ENCODE results near the gene CILP2.

CILP2 gene

DNA sequence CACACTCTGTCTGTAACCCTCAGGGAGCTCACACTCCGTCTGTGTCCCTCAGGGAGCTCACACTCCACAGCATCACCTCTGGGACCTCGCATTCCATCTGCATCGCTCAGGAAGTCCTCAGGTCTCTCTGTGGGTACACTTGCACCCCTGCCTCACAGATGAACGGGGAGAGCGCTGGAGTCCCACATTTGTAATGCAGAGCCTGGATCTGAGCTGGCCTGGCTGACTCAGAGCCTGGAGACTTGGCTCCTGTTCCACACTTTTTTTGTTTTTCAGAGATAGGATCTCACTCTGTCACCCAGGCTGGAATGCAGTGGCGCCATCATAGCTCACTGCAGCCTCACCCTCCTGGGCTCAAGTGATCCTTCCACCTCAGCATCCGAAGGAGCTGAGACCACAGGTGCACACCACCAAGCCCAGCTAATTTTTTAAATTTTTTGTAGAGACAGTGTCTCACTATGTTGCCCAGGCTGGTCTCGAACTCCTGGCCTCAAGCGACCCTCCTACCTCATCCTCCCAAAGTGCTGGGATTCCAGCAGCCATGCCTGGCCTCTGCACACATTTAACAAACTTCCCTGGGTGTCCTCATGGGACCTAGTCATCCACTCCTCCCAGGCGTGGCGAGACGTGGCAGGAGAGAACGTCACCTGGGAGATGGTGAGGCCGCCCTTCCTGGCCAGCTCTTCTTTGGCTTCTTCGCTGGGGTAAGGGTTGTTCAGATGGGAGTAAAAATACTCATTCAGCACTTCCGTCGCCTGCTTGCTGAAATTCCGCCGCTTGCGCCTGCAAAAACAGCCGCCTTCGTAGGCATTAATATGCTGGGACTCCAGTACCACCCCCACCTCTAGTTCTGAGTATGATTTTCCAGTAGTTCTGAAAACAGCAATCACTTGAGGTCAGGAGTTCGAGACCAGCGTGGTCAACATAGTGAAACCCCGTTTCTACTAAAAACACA is 31.0 kb downstream of the CILP2 start:
- DNase-seq, result no peak

DNA sequence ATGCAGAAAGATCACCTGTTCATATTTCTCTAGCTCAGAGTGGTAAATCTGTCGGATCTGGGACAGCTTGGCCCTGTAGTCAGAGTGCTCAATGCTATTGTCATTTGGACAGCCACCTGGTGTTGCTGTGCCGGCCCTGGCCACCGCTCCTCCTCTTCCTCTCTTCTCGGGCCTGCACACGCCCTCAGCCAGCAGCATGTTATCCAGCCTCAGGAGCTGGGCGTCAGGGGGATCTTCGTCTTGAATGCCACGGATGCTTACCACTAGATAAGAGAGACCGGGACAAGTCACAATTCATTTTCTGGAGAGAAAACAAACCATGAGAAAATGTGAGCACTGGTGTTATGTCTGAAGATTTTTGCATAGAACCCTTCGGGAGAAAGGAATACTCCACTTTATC is 32.5 kb downstream of the CILP2 start:
- no peak for DNase-seq

DNA sequence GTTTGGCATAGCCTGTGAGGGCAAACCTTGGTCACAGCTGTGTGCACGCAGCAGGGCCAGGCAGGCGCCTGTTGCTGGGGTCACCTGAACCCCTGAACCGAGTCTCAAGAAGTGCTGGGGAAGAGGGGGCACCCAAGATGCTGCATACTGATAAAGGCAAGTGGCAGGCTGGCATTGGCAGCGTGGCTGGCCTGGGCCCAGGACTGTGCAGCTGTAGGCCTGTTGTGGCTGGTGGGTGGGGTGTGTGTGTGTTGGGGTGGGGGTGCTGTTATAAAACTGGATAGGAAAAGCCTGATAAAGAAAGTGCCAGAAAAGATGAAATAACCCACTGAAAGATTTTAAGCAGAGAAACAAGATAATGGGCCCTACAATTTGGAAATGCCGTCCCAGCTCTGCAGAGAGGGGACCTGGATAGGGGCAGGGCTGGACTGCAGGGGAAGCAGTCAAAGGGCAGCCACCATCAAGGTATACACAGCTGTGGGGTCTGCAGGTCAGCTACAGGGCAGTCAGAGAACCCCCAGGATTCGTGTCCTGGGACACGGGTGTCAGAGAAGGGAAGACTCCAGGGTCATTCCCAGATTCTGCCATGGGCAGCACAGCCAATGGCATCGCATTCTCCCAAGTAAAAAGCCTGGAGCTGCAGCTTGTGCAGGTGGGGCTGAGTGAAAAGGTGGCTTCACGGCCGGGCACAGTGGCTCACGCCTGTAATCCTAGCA is 33.2 kb downstream of the CILP2 start:
- DNase-seq, result no peak

DNA sequence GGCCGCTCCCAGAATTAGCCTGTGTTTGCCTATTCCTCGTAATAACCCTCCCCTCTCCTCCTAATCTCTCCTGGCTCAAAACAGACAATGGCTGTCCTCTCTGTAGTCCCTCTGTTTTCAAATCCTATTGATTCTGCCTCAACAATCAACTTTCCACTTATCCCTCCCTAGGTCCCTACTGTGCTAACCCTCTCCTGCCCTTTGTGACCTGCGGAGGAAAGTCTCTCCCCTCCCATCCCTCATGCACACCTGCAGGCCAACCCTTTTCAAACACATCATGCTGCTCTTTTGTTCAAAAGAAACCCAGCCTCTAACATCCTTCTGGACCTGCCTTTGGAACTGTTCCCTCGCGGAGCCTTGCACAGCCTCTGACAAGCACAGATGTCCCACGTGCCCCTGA is 37.3 kb downstream of the CILP2 start:
- DNase-seq, result no peak

DNA sequence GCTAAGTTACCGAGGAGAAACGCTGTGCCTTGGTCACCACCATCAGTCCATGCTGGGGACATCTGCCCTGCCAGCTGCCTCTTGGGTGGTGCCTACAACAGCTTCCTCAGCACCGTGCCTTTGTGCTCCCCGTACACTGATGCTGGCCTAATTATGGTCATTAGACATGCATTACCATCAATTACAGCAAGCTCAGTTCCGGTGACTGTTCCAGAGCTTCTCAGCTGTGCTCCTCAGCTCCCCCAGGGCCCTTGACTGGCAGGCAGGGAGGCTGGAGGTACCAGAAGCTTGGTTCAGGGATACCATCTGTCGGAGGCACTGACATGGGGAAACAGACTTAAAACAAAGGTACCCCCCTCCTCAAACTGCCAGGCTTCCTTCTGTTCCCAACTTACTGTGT is 40.2 kb downstream of the CILP2 start:
- no peak for DNase-seq

DNA sequence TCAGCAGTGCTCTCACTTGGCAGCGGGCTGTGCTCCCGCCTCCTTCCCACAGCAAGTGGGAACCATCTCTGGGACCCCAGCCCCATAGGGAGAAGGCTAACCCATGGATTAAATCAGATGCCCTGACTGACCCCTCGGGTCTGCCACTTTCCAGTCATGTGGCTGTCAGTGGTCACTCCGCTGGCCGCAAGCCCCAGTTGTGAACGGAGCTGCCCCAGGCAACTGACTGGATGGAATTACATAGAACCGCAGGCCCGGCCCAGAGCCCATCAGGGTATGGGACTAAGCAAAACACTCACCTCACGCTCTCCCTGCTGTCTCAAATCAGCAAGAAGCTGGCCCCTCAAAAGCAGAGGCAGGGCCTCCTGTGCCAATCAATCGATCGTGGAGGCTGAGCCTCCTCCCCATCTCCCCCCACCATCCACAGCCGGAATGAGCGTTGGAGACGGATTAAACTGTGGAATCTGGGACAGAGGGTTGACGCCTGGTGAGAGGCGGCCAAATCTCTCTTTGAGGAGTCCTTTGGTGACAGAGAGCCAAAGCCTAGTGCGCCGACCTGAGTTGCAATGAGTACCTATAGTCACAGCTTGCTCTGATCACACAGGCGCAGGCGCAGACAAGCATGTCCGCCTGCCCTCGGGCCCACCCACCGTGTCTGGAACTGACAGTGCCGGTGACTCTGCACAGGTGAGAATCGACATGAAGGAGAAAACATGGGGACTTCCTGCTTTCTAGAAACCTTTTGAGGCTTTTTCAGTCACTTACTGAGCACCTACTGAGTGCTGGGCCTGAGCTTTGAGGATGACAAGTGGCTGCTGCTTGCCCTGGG is 41.7 kb downstream of the CILP2 start:
- DNase-seq, result no peak

DNA sequence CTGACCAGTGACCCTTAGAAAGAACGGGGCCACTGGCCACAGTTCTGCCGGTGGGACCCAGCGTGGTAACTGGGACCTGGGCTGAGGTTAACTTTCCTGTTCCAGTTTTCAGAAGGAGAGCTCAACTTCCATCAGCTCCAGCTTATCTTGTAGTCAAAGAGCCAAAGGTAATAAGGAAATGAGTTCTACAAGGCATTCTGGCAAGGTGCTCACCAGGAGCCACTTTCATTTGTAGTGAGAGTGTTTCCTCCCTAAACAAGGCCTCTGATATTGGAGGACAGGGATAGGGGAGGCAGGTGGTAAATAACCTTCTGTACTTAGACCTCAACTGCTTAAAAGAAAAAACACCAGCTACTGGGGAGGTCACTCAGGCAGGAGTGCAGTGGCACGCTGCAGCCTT is 42.4 kb downstream of the CILP2 start:
- no peak for DNase-seq

DNA sequence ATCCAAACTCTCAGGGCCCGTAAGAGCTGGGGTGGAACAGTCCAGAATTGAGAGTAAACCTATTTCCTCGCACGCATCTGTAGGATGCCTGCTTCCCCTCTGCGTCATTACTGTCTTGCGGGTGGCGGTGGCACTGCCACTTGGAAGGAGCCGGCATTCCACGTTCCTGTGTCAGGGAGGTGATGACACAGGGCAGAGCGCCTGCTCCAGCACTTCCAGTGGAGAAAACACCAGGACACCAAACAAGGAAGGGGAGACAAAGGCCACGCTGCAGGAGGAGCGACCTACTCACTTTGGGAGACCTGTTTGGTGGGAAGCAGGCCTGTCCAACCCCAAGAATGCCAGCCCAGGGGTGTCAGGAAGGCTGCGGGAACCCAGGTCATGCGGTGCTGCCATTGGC is 43.3 kb downstream of the CILP2 start:
- DNase-seq, result no peak

DNA sequence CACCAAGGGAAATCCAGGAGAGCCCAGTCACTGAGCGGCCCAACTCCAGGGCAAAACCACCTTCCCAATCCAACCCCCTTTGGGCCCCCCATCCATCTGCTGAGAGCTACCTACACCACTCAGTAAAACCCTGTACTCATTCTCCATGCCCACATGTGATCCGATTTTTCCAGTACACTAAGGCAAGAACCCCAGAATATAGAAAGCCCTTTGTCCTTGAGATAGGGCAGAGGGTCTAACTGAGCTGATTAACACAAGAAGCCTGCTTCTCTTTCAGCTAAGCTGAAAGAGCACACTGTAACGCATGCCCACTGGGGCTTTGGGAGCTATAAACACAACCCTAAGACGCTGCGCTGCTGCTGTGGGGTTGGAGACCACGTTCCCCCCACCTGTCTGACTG is 44.4 kb downstream of the CILP2 start:
- no peak for DNase-seq

DNA sequence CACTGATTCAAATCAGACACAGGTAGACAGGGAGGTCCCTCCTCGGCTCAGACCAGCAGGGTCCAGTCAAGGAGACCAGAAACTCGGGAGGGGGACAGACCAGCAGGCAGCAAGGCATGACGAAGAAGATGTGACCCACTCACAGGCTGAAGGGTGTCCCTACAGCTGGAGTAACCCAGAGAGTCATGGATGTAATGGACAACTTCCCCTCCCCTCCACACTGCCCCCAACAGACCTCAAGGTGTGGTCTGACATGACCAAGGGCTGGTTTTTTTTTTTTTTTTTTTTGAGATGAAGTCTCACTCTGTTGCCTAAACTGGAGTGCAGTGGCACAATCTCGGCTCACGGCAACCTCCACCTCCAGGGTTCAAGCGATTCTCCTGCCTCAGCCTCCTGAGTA is 46.3 kb downstream of the CILP2 start:
- no peak for DNase-seq

DNA sequence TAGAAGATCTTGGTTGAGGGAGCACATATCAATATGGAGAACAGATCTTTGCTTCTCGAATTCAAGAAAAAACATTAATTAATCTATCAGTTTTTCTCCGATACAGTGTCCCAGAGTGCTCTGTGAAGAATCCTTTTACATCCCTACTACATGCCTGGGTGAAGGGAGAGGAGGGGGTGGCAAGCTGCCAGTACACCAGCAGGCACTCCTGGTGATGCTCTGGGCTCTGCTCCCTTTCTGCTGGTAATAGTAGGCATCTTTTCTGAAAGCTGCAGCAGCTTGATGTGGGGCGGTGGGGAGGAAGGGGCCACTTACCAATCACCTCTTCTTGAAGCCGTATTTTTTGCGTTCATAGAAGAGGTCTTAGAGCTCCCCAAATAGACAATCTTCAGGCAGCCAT is 49.7 kb downstream of the CILP2 start:
- no peak for DNase-seq

DNA sequence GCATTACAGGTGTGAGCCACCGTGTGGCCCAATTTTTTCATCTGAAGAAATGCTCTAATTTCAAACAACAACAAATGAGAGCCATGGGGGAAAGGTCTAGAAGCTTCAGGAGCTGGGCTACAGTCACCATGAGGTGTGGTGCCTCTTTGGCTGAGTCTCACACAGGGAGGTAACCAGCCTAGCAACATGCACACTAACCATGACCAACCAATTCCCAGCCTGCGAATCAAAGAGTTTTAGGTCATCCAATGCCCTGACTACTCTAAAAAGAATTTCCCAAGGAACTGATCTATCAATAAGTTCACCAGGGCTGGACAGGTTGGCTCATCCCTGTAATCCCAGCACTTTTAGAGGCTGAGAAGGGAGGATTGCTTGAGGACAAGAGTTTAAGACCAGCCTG is 50.5 kb downstream of the CILP2 start:
- DNase-seq, result no peak

DNA sequence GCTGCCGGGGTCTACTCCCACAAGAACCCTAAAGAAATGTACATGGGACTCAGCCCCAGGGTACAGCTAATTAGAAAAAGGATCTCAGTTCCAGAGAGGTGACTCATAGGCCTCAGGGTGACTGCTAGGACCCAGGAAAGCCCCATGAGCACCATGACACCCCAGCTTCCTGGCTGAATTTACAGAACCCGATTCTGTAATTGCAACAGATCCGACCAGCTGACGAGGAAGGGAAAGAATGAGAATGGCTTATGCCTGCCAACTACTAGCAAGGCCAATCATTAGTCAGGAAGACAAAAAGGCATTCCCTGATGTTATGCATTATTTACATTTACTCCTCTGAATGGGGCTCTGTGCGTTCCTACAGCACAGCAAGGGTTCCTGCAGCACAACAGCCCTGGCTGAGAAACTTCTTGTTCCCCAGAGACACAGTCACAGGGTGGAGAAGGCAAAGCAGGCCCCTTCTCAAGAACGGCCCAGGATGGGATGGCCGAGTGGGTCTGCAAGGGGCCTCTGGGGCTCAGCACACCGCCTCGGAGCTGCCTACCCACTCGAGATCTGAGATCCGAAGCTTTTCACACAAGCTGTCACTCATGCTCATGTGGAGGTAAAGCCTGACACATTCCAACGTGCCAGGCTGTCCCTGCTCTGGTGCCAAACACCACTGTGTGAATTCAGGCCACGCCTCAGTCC is 53.2 kb downstream of the CILP2 start:
- DNase-seq, result peak; percentile 94 to 99 (median 98)

DNA sequence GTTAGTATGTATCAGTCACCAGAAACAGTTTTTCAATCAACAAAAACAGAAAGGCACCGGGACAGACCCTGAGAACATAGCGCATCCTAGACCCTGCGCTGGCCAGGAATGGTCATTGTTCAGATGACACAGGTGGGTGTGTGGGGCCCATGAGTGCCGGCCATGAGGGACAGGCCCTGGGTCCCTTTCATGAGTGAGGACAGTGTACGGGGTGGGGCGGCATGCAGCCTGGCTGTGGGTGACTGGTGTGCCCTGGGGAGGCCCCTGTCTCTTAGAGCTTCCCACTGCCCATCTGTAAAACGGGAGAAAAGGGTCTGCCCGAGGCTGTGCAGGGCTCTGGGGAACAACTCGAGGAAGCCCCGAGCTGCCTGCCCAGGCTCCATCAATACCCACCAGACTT is 54.6 kb downstream of the CILP2 start:
- DNase-seq, result no peak

DNA sequence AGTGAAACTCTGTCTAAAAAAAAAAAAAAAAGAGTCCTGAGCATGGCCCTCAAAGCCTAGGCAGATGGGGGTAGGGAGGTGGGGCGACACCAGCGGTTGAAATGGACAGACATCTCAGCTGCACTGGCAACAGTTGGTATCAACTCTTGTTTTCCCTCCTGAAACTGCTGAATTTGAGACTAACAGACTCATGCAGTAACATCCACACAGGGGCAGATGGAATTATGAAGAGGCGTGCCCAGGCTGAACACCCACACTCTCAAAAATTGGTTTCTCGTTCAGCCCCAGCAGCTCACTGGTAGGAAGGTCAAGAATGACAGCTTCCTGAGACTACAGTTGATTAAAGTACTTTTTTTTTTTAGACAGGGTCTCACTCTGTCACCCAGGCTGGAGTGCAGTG is 56.3 kb downstream of the CILP2 start:
- DNase-seq, result peak; percentile 50 to 62 (median 57)

DNA sequence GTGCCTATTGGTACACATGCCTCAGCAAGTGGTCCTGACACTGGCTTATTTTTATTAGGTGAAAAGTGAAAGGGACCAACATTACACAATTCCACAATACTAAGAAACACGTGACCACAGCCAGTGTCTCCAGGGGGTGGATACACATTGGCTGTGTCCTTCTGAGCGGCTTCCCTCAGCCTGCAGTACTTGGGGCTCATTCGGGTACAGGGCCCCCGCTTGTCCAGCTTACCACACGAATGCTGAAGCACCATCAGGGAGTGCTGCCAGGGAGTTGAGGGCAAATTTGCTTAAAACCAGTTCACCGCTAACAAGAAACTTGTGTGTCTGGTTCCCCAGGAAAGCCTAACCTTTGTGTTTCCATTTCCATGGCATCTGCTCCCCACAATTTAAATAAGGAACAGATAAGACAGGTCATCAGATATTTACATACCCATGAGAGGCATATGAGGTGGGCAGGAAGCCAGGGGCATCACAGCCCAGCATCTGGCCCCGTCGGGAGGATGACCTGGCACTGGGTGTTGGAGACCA is 57.2 kb downstream of the CILP2 start:
- DNase-seq, result peak; percentile 64 to 76 (median 72)
